Thyroid gland (tissue), 4 donors: ENCODE results near the gene LCP1. TPM values are rescaled to one million over a fixed set of nuclear protein-coding genes. Genes with fewer than 3 reads are reported as not detected.

Experiments used
- DNase-seq, 2 donors: peaks; one replicate each; pipeline ENCODE4 v3.0.0-alpha.2; 2019
- H3K27ac ChIP-seq, 3 donors: fragments of 200-600 bp; sonication (generic); 1 replicate in 2 of 3; 2 replicates in 1 of 3; pipeline ENCODE4 v1.5.1; 2016 to 2019; ENCODE audit warnings: mild to moderate bottlenecking in 1 of 3, moderate library complexity in 1 of 3
- H3K27me3 ChIP-seq: fragments of 200-600 bp; sonication (generic); one replicate; pipeline ENCODE4 v1.5.1; 2019
- H3K36me3 ChIP-seq, 2 donors: fragments of 200-600 bp; sonication (generic); one replicate each; pipeline ENCODE4 v1.5.1; 2016 to 2019
- H3K4me1 ChIP-seq, 2 donors: fragments of 200-600 bp; sonication (generic); one replicate each; pipeline ENCODE4 v1.5.1; 2017 to 2019
- H3K4me3 ChIP-seq, 3 donors: fragments of 200-600 bp; sonication (generic); replicated peaks in 1 of 3; 1 replicate in 2 of 3; 2 replicates in 1 of 3; pipeline ENCODE4 v1.5.1; 2016; ENCODE audit warnings: mild to moderate bottlenecking in 1 of 3
- H3K9me3 ChIP-seq: fragments of 200-600 bp; sonication (generic); one replicate; pipeline ENCODE4 v1.5.1; 2017
- POLR2A ChIP-seq, 2 donors: fragments of 450-650 bp; IDR thresholded peaks; one replicate each; pipeline ENCODE4 v1.6.1; 2017; ENCODE audit warnings: antibody characterized with exemption in 2 of 2, mild to moderate bottlenecking in 2 of 2, moderate library complexity in 1 of 2
- WGBS, 2 donors: methylation state at CpG; one replicate each; pipeline ENCODE4 v1.1.5; 2017; 5-methylcytosine and 5-hydroxymethylcytosine counted together
- intact Hi-C: fragments of 100-400 bp; cut with DNase I; formaldehyde crosslinking; loops from one replicate; pipeline ENCODE4 v1.15.1; 2023
- total RNA-seq, 4 donors: library from RNA; depleted of rRNA; stranded (reverse); fragments of >200 nt; gene quantifications; one replicate each; pipeline ENCODE4 v1.2.3, GENCODE V29; 2016
- TF ChIP-seq, protein P1 (sequence below), 6 experiments: fragments of 200-600 bp in 3 of 6; fragments of 450-650 bp in 3 of 6; sonication (generic) in 3 of 6; IDR thresholded peaks; one replicate each; pipeline ENCODE4 v1.5.1; 2016 to 2019; ENCODE audit warnings: antibody characterized with exemption in 6 of 6, mild to moderate bottlenecking in 2 of 6, inconsistent platforms in 1 of 6, moderate library complexity in 1 of 6

Gene LCP1
- total RNA-seq, 4 donors from 2014 or later, result 8.7 to 27.3 (median 11.9) TPM

- DNase-seq, result no peak
- no peak overlapping the region for H3K27ac ChIP-seq
- H3K27me3 ChIP-seq, result no peaks in the 10 kb centered on the region
- no peaks in the 10 kb centered on the region for H3K36me3 ChIP-seq
- 55 to 62% methylated on average over 1 of the region's 1 CpG for WGBS, 2 donors
- no peaks in the 10 kb centered on the region for H3K9me3 ChIP-seq
- TF ChIP-seq, protein P1, sequence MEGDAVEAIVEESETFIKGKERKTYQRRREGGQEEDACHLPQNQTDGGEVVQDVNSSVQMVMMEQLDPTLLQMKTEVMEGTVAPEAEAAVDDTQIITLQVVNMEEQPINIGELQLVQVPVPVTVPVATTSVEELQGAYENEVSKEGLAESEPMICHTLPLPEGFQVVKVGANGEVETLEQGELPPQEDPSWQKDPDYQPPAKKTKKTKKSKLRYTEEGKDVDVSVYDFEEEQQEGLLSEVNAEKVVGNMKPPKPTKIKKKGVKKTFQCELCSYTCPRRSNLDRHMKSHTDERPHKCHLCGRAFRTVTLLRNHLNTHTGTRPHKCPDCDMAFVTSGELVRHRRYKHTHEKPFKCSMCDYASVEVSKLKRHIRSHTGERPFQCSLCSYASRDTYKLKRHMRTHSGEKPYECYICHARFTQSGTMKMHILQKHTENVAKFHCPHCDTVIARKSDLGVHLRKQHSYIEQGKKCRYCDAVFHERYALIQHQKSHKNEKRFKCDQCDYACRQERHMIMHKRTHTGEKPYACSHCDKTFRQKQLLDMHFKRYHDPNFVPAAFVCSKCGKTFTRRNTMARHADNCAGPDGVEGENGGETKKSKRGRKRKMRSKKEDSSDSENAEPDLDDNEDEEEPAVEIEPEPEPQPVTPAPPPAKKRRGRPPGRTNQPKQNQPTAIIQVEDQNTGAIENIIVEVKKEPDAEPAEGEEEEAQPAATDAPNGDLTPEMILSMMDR (IDR thresholded peaks at IDR 0.05), result no peak
- TF ChIP-seq POLR2A (IDR thresholded peaks at IDR 0.05), result no peak
- H3K4me3 ChIP-seq, result no peak overlapping the region
- intact Hi-C loops, result no loop called here
- H3K4me1 ChIP-seq, result no peaks in the 10 kb centered on the region
Observed at GRCh38 chr13:46206143-46206542, 24.2 kb upstream of the LCP1 start.

GRCh38 chr13:46202966-46203365 is 21.0 kb upstream of the LCP1 start:
- no peaks in the 10 kb centered on the region for H3K27me3 ChIP-seq
- no peak overlapping the region for H3K27ac ChIP-seq
- 85 to 86% methylated on average over 5 of the region's 5 CpGs for WGBS, 2 donors
- no peak overlapping the region for H3K4me3 ChIP-seq
- DNase-seq, result no peak
- TF ChIP-seq POLR2A (IDR thresholded peaks at IDR 0.05), result no peak
- TF ChIP-seq, protein P1 (IDR thresholded peaks at IDR 0.05), result no peak
- H3K9me3 ChIP-seq, result no peaks in the 10 kb centered on the region
- intact Hi-C loops, result no loop called here
- H3K36me3 ChIP-seq, result no peaks in the 10 kb centered on the region
- H3K4me1 ChIP-seq, result no peaks in the 10 kb centered on the region

GRCh38 chr13:46202188-46202795 is 20.3 kb upstream of the LCP1 start:
- Histone ChIP-seq H3K27ac (no peak overlapping the region), H3K27me3 (no peaks in the 10 kb centered on the region), H3K4me3 (no peak overlapping the region), H3K9me3 (no peaks in the 10 kb centered on the region), H3K36me3 (no peaks in the 10 kb centered on the region), H3K4me1 (no peaks in the 10 kb centered on the region)
- WGBS, 2 donors, result 90 to 91% methylated on average over 3 of the region's 3 CpGs
- intact Hi-C loops, result no loop called here
- TF ChIP-seq, protein P1 (IDR thresholded peaks at IDR 0.05), result no peak
- no peak for TF ChIP-seq POLR2A (IDR thresholded peaks at IDR 0.05)
- no peak for DNase-seq

DNA sequence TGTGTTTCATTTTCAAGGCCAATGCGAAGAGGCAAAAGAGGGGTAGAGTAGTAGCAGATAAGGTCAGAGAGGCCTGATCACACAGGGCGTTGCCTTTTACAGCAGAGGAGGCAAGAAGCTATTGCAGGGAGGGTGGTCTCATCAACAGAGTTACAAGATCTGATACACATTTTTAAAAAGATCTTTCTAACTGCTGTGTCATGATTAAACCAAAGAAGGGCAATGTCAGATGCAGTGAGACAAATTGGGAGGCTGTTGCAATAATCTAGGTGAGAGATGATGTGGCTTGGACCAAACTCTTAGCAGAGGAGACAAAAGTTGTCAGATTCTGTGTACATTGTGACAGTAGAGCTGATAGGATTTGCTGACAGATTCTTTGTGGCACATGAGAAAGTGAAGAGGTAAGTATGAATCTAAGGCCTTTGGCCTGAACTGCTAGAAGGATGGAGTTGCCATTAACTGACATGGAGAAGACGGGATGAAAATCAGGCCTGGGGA is 16.8 kb upstream of the LCP1 start:
- H3K9me3 ChIP-seq, result no peaks in the 10 kb centered on the region
- intact Hi-C loops, result no loop called here
- H3K4me3 ChIP-seq, result no peak overlapping the region
- H3K36me3 ChIP-seq, result no peaks in the 10 kb centered on the region
- WGBS, 2 donors, result 93% methylated on average over 3 of the region's 3 CpGs
- H3K27ac ChIP-seq, result no peak overlapping the region
- no peaks in the 10 kb centered on the region for H3K4me1 ChIP-seq
- DNase-seq, result no peak
- H3K27me3 ChIP-seq, result no peaks in the 10 kb centered on the region
- TF ChIP-seq, protein P1 (IDR thresholded peaks at IDR 0.05), result no peak
- no peak for TF ChIP-seq POLR2A (IDR thresholded peaks at IDR 0.05)

- no peak overlapping the region for H3K27ac ChIP-seq
- H3K36me3 ChIP-seq, result no peaks in the 10 kb centered on the region
- H3K27me3 ChIP-seq, result no peaks in the 10 kb centered on the region
- intact Hi-C loops, result no loop called here
- no peak for DNase-seq
- 75 to 83% methylated on average over 4 of the region's 4 CpGs for WGBS, 2 donors
- no peak for TF ChIP-seq POLR2A (IDR thresholded peaks at IDR 0.05)
- TF ChIP-seq, protein P1 (IDR thresholded peaks at IDR 0.05), result no peak
- no peaks in the 10 kb centered on the region for H3K4me1 ChIP-seq
- H3K4me3 ChIP-seq, result no peak overlapping the region
- no peaks in the 10 kb centered on the region for H3K9me3 ChIP-seq
Observed at GRCh38 chr13:46197299-46198048, 15.5 kb upstream of the LCP1 start.
